Measurements from ENCODE around the gene C15orf61.

C15orf61 gene

GRCh38 chr15:67570875-67571647 is 50.1 kb downstream of the C15orf61 start:
- Mint-ChIP-seq H3K27ac (no peak overlapping the region), H3K4me1 (ENCODE audit: low read depth) (peaks cover 8% of the 10 kb centered on the region), H3K4me3 (no peak overlapping the region), H3K9me3 (peaks cover 8% of the 10 kb centered on the region), H3K36me3 (ENCODE audit: low read depth) (peaks cover 57% of the 10 kb centered on the region), H3K27me3 (no peaks in the 10 kb centered on the region)
- intact Hi-C loops (cut with micrococcal nuclease): no loop called here

GRCh38 chr15:67571648-67572415 is 50.9 kb downstream of the C15orf61 start:
- Mint-ChIP-seq H3K4me3 (no peak overlapping the region), H3K27ac (no peak overlapping the region), H3K4me1 (ENCODE audit: low read depth) (peaks cover 8% of the 10 kb centered on the region), H3K27me3 (no peaks in the 10 kb centered on the region), H3K36me3 (ENCODE audit: low read depth) (peaks cover 54% of the 10 kb centered on the region), H3K9me3 (peaks cover 8% of the 10 kb centered on the region)
- intact Hi-C loops (cut with micrococcal nuclease): no loop called here

GRCh38 chr15:67573194-67573593 is 52.3 kb downstream of the C15orf61 start:
- intact Hi-C loops (cut with micrococcal nuclease): no loop called here
- H3K4me1 Mint-ChIP-seq (ENCODE audit: low read depth): peaks cover 8% of the 10 kb centered on the region
- H3K9me3 Mint-ChIP-seq: peaks cover 8% of the 10 kb centered on the region
- no peaks in the 10 kb centered on the region for H3K27me3 Mint-ChIP-seq
- peaks cover 49% of the 10 kb centered on the region for H3K36me3 Mint-ChIP-seq (ENCODE audit: low read depth)
- no peak overlapping the region for H3K4me3 Mint-ChIP-seq
- no peak overlapping the region for H3K27ac Mint-ChIP-seq

- no peak overlapping the region for H3K27ac Mint-ChIP-seq
- peaks cover 32% of the 10 kb centered on the region for H3K36me3 Mint-ChIP-seq (ENCODE audit: low read depth)
- H3K27me3 Mint-ChIP-seq: no peaks in the 10 kb centered on the region
- intact Hi-C loops (cut with micrococcal nuclease): no loop called here
- H3K4me1 Mint-ChIP-seq (ENCODE audit: low read depth): peaks cover 8% of the 10 kb centered on the region
- H3K9me3 Mint-ChIP-seq: peaks cover 8% of the 10 kb centered on the region
- H3K4me3 Mint-ChIP-seq: no peak overlapping the region
Observed at GRCh38 chr15:67575039-67575502, 54.1 kb downstream of the C15orf61 start.

GRCh38 chr15:67578020-67578600 is 57.2 kb downstream of the C15orf61 start:
- Mint-ChIP-seq H3K4me3 (no peak overlapping the region), H3K4me1 (ENCODE audit: low read depth) (peaks cover 8% of the 10 kb centered on the region), H3K36me3 (ENCODE audit: low read depth) (peaks cover 24% of the 10 kb centered on the region), H3K9me3 (no peaks in the 10 kb centered on the region), H3K27ac (no peak overlapping the region), H3K27me3 (no peaks in the 10 kb centered on the region)
- intact Hi-C loops (cut with micrococcal nuclease): no loop called here

- H3K27ac Mint-ChIP-seq: no peak overlapping the region
Observed at GRCh38 chr15:67579164-67579563, 58.2 kb downstream of the C15orf61 start.

More at GRCh38 chr15:67579164-67579563, 58.2 kb downstream of the C15orf61 start:
- Mint-ChIP-seq H3K36me3 (ENCODE audit: low read depth) (peaks cover 15% of the 10 kb centered on the region), H3K9me3 (no peaks in the 10 kb centered on the region), H3K4me1 (ENCODE audit: low read depth) (peaks cover 8% of the 10 kb centered on the region), H3K27me3 (no peaks in the 10 kb centered on the region), H3K4me3 (no peak overlapping the region)
- intact Hi-C loops (cut with micrococcal nuclease): no loop called here
